ENCODE data around the gene CTNNB1. TPM values are rescaled to one million over a fixed set of nuclear protein-coding genes. Genes with fewer than 3 reads are reported as not detected.

Gene CTNNB1
- total and polyA plus RNA-seq, 2 of the 13 experiments (the other 11 are each of a cell fraction or from before 2014, with no cell fraction given) = 398 to 489 TPM

GRCh38 chr3:41277790-41278465, 78.6 kb downstream of the CTNNB1 start (continued):
- TF ChIP-seq HOMEZ (CRISPR knock-in tag; IDR thresholded peaks at IDR 0.05; ENCODE audit: low read depth) = peak; percentile 60
- peak; percentile 86 for TF ChIP-seq FOXA3 (CRISPR knock-in tag; IDR thresholded peaks at IDR 0.05)
- no peak for TF ChIP-seq ZNF256 (CRISPR knock-in tag; conservative IDR thresholded peaks at IDR 0.05)
- TF ChIP-seq SSRP1 (CRISPR knock-in tag; IDR thresholded peaks at IDR 0.05) = no peak
- no peak for TF ChIP-seq ZNF562 (CRISPR knock-in tag; IDR thresholded peaks at IDR 0.05; ENCODE audit: borderline replicate concordance)
- TF ChIP-seq FOXO1 (CRISPR knock-in tag; IDR thresholded peaks at IDR 0.05) = peak; percentile 22; the same call in 1 of the 2 replicates
- peak; percentile 53 for TF ChIP-seq MXD3 (CRISPR knock-in tag; IDR thresholded peaks at IDR 0.05)
- TF ChIP-seq ATF3 (CRISPR knock-in tag; IDR thresholded peaks at IDR 0.05) = no peak
- TF ChIP-seq SP140L (CRISPR knock-in tag; IDR thresholded peaks at IDR 0.05; ENCODE audit: borderline replicate concordance) = no peak
- no peak for TF ChIP-seq ZNF414 (CRISPR knock-in tag; IDR thresholded peaks at IDR 0.05)
- no peak for TF ChIP-seq POLR2AphosphoS2 (IDR thresholded peaks at IDR 0.05; ENCODE audit: low read depth, low read length)
- peak; percentile 75 for TF ChIP-seq FOXP4 (CRISPR knock-in tag; IDR thresholded peaks at IDR 0.05)
- TF ChIP-seq ATRX (CRISPR knock-in tag; IDR thresholded peaks at IDR 0.05; ENCODE audit: borderline replicate concordance) = no peak
- peak; percentile 69 for TF ChIP-seq TEAD3 (CRISPR knock-in tag; optimal IDR thresholded peaks at IDR 0.05; ENCODE audit: borderline replicate concordance)
- no peak for TF ChIP-seq RORA (CRISPR knock-in tag; IDR thresholded peaks at IDR 0.05)
- TF ChIP-seq SP5 (CRISPR knock-in tag; IDR thresholded peaks at IDR 0.05; ENCODE audit: borderline replicate concordance, low read depth) = peak; percentile 34; the same call in 1 of the 2 replicates
- TF ChIP-seq ATF6 (CRISPR knock-in tag; conservative IDR thresholded peaks at IDR 0.05) = no peak
- no peak for TF ChIP-seq SCMH1 (CRISPR knock-in tag; IDR thresholded peaks at IDR 0.05; ENCODE audit: borderline replicate concordance)
- peak; percentile 23; the same call in 1 of the 2 replicates for TF ChIP-seq TFAP4 (IDR thresholded peaks at IDR 0.05; ENCODE audit: borderline replicate concordance, low read depth)
- TF ChIP-seq ZNF280B (CRISPR knock-in tag; IDR thresholded peaks at IDR 0.05; ENCODE audit: borderline replicate concordance) = peak; percentile 44; the same call in 1 of the 2 replicates

Data from HepG2 (cell line).